ENCODE measurements around the gene OR14I1. TPM values are rescaled to one million over a fixed set of nuclear protein-coding genes. Genes with fewer than 3 reads are reported as not detected.
"Not testable (repeated sequence)": the region's sequence is repeated elsewhere in the genome, so short reads cannot be mapped to it uniquely, and the experiment has no call there.

OR14I1 gene
- total and polyA plus RNA-seq, 5 experiments from 2014 or later = not detected

DNA sequence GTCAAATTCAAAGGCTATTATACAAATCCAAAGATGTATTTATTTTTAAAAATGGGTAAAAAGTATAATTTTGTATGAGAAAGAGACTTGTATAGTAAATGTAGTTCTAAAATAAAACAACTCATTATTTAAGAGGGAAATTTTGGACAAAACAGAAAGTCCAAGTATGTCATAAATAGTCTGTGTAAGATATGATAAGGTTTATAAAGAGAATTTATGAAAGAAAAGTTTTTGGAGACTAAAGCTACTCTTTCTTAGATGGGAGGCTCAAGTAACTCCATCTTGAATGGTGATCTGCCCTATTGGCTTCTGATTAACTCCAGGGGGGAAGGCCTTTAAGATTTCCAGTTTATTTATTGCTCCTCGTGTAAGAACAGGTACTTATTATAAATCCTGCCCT lies 32.6 kb downstream of the OR14I1 start:
- ATAC-seq (no peak), DNase-seq (no peak)
- H3K9me3 Mint-ChIP-seq = peaks cover 0 to 17% (median 5%) of the 10 kb centered on the region in 9 donors
- H3K4me1 Mint-ChIP-seq = no peaks in the 10 kb centered on the region
- H3K27me3 Mint-ChIP-seq = peaks cover 0 to 2% (median 0%) of the 10 kb centered on the region in 5 donors
- H3K4me3 Mint-ChIP-seq = no peak overlapping the region
- H3K36me3 Mint-ChIP-seq = peaks cover 0 to 11% (median 6%) of the 10 kb centered on the region in 3 donors
- POLR2A ChIA-PET = no interaction called here
- no peak overlapping the region for H3K27ac Mint-ChIP-seq

- H3K4me1 Mint-ChIP-seq = peaks cover 2 to 17% (median 6%) of the 10 kb centered on the region in 4 donors
- H3K27me3 Mint-ChIP-seq, H3K4me3 Mint-ChIP-seq, H3K36me3 Mint-ChIP-seq, ATAC-seq, H3K9me3 Mint-ChIP-seq, POLR2A ChIA-PET: not testable (repeated sequence)
- peak in 1 of 10 donors; percentile 8 for DNase-seq
- peak overlapping the region in 5 of 10 donors; percentile 3 to 77 (median 67) for H3K27ac Mint-ChIP-seq
These were observed 38.9 kb downstream of the OR14I1 start for GRCh38 chr1:248663453-248664328.

- H3K4me1 Mint-ChIP-seq, POLR2A ChIA-PET, H3K4me3 Mint-ChIP-seq, H3K27me3 Mint-ChIP-seq, DNase-seq, H3K27ac Mint-ChIP-seq, H3K36me3 Mint-ChIP-seq, H3K9me3 Mint-ChIP-seq, ATAC-seq: not testable (repeated sequence)
These were observed 45.8 kb downstream of the OR14I1 start for GRCh38 chr1:248656797-248657196.

GRCh38 chr1:248655354-248655753 lies 47.2 kb downstream of the OR14I1 start, which contains the start of gene OR2T27:
OR2T27 (minus strand) TSS chr1:248655528; CDS start chr1:248650884, 4,644 bp downstream.
- H3K36me3 Mint-ChIP-seq, ATAC-seq, H3K27ac Mint-ChIP-seq: not testable (repeated sequence)

More at GRCh38 chr1:248655354-248655753, 47.2 kb downstream of the OR14I1 start, which contains the start of gene OR2T27:
- H3K9me3 Mint-ChIP-seq, H3K27me3 Mint-ChIP-seq, POLR2A ChIA-PET, H3K4me1 Mint-ChIP-seq, H3K4me3 Mint-ChIP-seq, DNase-seq: not testable (repeated sequence)

Other genes starting within 250 kb of the OR14I1 start
- not detected for gene OR2T3, start 229.4 kb downstream of the OR14I1 start, total RNA-seq
- gene OR2T3, start 229.4 kb downstream of the OR14I1 start, polyA plus RNA-seq = not detected
- not detected for gene OR2T5, start 214.2 kb downstream of the OR14I1 start, total RNA-seq
- gene OR2T5, start 214.2 kb downstream of the OR14I1 start, polyA plus RNA-seq = not detected
- not detected for gene OR2G6, start 194.7 kb downstream of the OR14I1 start, total RNA-seq
- not detected for gene OR2G6, start 194.7 kb downstream of the OR14I1 start, polyA plus RNA-seq
- gene OR2T29, start 140.0 kb downstream of the OR14I1 start, total RNA-seq = not detected
- gene OR2T29, start 140.0 kb downstream of the OR14I1 start, polyA plus RNA-seq = not detected
- not detected for gene OR2T34, start 128.0 kb downstream of the OR14I1 start, total RNA-seq
- under 1 TPM in 1 of 3 donors, not detected in 2; 0.17 TPM for gene OR2T34, start 128.0 kb downstream of the OR14I1 start, polyA plus RNA-seq
- not detected for gene OR2T10, start 105.1 kb downstream of the OR14I1 start, total RNA-seq
- gene OR2T10, start 105.1 kb downstream of the OR14I1 start, polyA plus RNA-seq = not detected
- gene OR2T11, start 67.7 kb downstream of the OR14I1 start, total RNA-seq = not detected
- not detected for gene OR2T11, start 67.7 kb downstream of the OR14I1 start, polyA plus RNA-seq
- gene OR2T35, start 57.5 kb downstream of the OR14I1 start, total RNA-seq = not detected
- not detected for gene OR2T35, start 57.5 kb downstream of the OR14I1 start, polyA plus RNA-seq
- not detected for gene OR2T27, start 47.2 kb downstream of the OR14I1 start, total RNA-seq
- not detected for gene OR2T27, start 47.2 kb downstream of the OR14I1 start, polyA plus RNA-seq
- gene LYPD8, start 53.0 kb upstream of the OR14I1 start, total RNA-seq = not detected
- not detected for gene LYPD8, start 53.0 kb upstream of the OR14I1 start, polyA plus RNA-seq
- gene SH3BP5L, start 123.1 kb upstream of the OR14I1 start, total RNA-seq = 10 to 100 TPM; 28.5 to 29.9 TPM
- 1 to 10 TPM; 1.6 to 3.5 (median 2.6) TPM for gene SH3BP5L, start 123.1 kb upstream of the OR14I1 start, polyA plus RNA-seq
- gene ZNF672, start 135.5 kb upstream of the OR14I1 start, total RNA-seq = 10 to 100 TPM; 35.8 to 37.2 TPM
- gene ZNF672, start 135.5 kb upstream of the OR14I1 start, polyA plus RNA-seq = 10 to 100 TPM; 17.9 to 25.6 (median 19.6) TPM
- 10 to 100 TPM; 68.9 to 69.6 TPM for gene ZNF692, start 156.3 kb upstream of the OR14I1 start, total RNA-seq
- 1 to 10 TPM; 5.2 to 9.3 (median 5.9) TPM for gene ZNF692, start 156.3 kb upstream of the OR14I1 start, polyA plus RNA-seq
- 10 to 100 TPM; 14.3 to 14.5 TPM for gene PGBD2, start 203.5 kb upstream of the OR14I1 start, total RNA-seq
- gene PGBD2, start 203.5 kb upstream of the OR14I1 start, polyA plus RNA-seq = 1 to 10 TPM; 5.3 to 9.9 (median 6.5) TPM